HUDEP-2 (cell line): ENCODE data around the gene MAP1LC3A.
A peak's percentile ranks its signal among the peaks of the same experiment; 100 is the strongest.

Experiments
- DNase-seq, 76 experiments: peaks; one replicate each; lab custom pipeline; 2025; ENCODE audit not compliant: unreplicated experiment in 76 of 76; lab: John Stamatoyannopoulos, UW

Gene MAP1LC3A

GRCh38 chr20:34528921-34529297, 29.6 kb upstream of the MAP1LC3A start:
- no peak for DNase-seq

GRCh38 chr20:34529742-34530141, 28.8 kb upstream of the MAP1LC3A start:
- no peak for DNase-seq

GRCh38 chr20:34530342-34530741, 28.2 kb upstream of the MAP1LC3A start:
- no peak for DNase-seq

GRCh38 chr20:34531608-34532265, 26.8 kb upstream of the MAP1LC3A start:
- DNase-seq, result no peak

- DNase-seq, result no peak
Measured at GRCh38 chr20:34532320-34532719, 26.2 kb upstream of the MAP1LC3A start.

GRCh38 chr20:34532756-34533155, 25.8 kb upstream of the MAP1LC3A start:
- DNase-seq, result no peak

GRCh38 chr20:34534391-34535165, 23.9 kb upstream of the MAP1LC3A start:
- no peak for DNase-seq

GRCh38 chr20:34535301-34535840, 23.1 kb upstream of the MAP1LC3A start:
- no peak for DNase-seq

- no peak for DNase-seq
Measured at GRCh38 chr20:34535857-34536256, 22.7 kb upstream of the MAP1LC3A start.

- DNase-seq, result peak in 37 of 76 experiments; percentile 3 to 52 (median 25)
Measured at GRCh38 chr20:34536798-34537394, 21.6 kb upstream of the MAP1LC3A start.

GRCh38 chr20:34537651-34538050, 20.9 kb upstream of the MAP1LC3A start:
- DNase-seq, result no peak

- peak in 45 of 76 experiments; percentile 8 to 60 (median 28) for DNase-seq
Measured at GRCh38 chr20:34538671-34539123, 19.8 kb upstream of the MAP1LC3A start.

GRCh38 chr20:34539756-34540155, 18.8 kb upstream of the MAP1LC3A start:
- DNase-seq, result no peak

- no peak for DNase-seq
Measured at GRCh38 chr20:34540596-34541263, 17.8 kb upstream of the MAP1LC3A start.

- DNase-seq, result no peak
Measured at GRCh38 chr20:34541264-34541901, 17.1 kb upstream of the MAP1LC3A start.

- no peak for DNase-seq
Measured at GRCh38 chr20:34541917-34542316, 16.6 kb upstream of the MAP1LC3A start.

- no peak for DNase-seq
Measured at GRCh38 chr20:34542439-34542838, 16.1 kb upstream of the MAP1LC3A start.

- no peak for DNase-seq
Measured at GRCh38 chr20:34543463-34544056, 15.0 kb upstream of the MAP1LC3A start.

GRCh38 chr20:34544109-34544796, 14.3 kb upstream of the MAP1LC3A start:
- DNase-seq, result peak in 15 of 76 experiments; percentile 1 to 100 (median 98)
